ENCODE results near the gene ARG2. TPM values are rescaled to one million over a fixed set of nuclear protein-coding genes. Genes with fewer than 3 reads are reported as not detected.

Gene ARG2
- total and polyA plus RNA-seq, 4 donors: 0.08 to 3.1 (median 0.59) TPM

- TF ChIP-seq, protein P1, sequence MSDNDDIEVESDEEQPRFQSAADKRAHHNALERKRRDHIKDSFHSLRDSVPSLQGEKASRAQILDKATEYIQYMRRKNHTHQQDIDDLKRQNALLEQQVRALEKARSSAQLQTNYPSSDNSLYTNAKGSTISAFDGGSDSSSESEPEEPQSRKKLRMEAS (IDR thresholded peaks at IDR 0.05): no peak
- TF ChIP-seq NR2F2 (IDR thresholded peaks at IDR 0.05) (no peak), HNF4A (conservative IDR thresholded peaks at IDR 0.05) (no peak), HNF4G (IDR thresholded peaks at IDR 0.05) (no peak), JUND (IDR thresholded peaks at IDR 0.05) (no peak), REST (IDR thresholded peaks at IDR 0.05) (no peak), FOXA2 (IDR thresholded peaks at IDR 0.05) (no peak), EGR1 (IDR thresholded peaks at IDR 0.05; ENCODE audit: low read depth in 2 of 2) (no peak), FOXA1 (IDR thresholded peaks at IDR 0.05) (no peak), RAD21 (IDR thresholded peaks at IDR 0.05) (no peak)
- TF ChIP-seq, protein P2, sequence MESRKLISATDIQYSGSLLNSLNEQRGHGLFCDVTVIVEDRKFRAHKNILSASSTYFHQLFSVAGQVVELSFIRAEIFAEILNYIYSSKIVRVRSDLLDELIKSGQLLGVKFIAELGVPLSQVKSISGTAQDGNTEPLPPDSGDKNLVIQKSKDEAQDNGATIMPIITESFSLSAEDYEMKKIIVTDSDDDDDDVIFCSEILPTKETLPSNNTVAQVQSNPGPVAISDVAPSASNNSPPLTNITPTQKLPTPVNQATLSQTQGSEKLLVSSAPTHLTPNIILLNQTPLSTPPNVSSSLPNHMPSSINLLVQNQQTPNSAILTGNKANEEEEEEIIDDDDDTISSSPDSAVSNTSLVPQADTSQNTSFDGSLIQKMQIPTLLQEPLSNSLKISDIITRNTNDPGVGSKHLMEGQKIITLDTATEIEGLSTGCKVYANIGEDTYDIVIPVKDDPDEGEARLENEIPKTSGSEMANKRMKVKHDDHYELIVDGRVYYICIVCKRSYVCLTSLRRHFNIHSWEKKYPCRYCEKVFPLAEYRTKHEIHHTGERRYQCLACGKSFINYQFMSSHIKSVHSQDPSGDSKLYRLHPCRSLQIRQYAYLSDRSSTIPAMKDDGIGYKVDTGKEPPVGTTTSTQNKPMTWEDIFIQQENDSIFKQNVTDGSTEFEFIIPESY (IDR thresholded peaks at IDR 0.05): no peak
- TF ChIP-seq, protein P3, sequence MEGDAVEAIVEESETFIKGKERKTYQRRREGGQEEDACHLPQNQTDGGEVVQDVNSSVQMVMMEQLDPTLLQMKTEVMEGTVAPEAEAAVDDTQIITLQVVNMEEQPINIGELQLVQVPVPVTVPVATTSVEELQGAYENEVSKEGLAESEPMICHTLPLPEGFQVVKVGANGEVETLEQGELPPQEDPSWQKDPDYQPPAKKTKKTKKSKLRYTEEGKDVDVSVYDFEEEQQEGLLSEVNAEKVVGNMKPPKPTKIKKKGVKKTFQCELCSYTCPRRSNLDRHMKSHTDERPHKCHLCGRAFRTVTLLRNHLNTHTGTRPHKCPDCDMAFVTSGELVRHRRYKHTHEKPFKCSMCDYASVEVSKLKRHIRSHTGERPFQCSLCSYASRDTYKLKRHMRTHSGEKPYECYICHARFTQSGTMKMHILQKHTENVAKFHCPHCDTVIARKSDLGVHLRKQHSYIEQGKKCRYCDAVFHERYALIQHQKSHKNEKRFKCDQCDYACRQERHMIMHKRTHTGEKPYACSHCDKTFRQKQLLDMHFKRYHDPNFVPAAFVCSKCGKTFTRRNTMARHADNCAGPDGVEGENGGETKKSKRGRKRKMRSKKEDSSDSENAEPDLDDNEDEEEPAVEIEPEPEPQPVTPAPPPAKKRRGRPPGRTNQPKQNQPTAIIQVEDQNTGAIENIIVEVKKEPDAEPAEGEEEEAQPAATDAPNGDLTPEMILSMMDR (IDR thresholded peaks at IDR 0.05; ENCODE audit: low read depth, low read length, missing input control): no peak
- Histone ChIP-seq H3K9ac (ENCODE audit: low read depth in 1 of 2, low read length in 2 of 2) (peak overlapping the region in 1 of 2 donors; percentile 39), H3K4me1 (ENCODE audit: control insufficient read depth in 4 of 4, insufficient read depth in 4 of 4, low read length in 3 of 4) (peaks cover 0 to 34% (median 4%) of the 10 kb centered on the region in 4 donors), H3K9me3 (ENCODE audit: control insufficient read depth in 4 of 4, low read length in 3 of 4) (no peaks in the 10 kb centered on the region), H3K36me3 (ENCODE audit: control insufficient read depth in 4 of 4, insufficient read depth in 3 of 4, low read depth in 1 of 4, low read length in 3 of 4) (no peaks in the 10 kb centered on the region), H3K27me3 (ENCODE audit: control insufficient read depth in 4 of 4, insufficient read depth in 4 of 4, low read length in 3 of 4) (no peaks in the 10 kb centered on the region), H3K4me3 (ENCODE audit: low read depth in 1 of 3, low read length in 3 of 3) (no peak overlapping the region), H3K27ac (ENCODE audit: low read depth in 1 of 2, low read length in 2 of 2) (no peak overlapping the region)
- 13% methylated on average over 1 of the region's 1 CpG for WGBS
- no peak for DNase-seq (ENCODE audit: low spot score)
These were observed 78.5 kb downstream of the ARG2 start for GRCh38 chr14:67698179-67698578.

Small RNA genes within 50 kb of the gene (small RNA-seq; reads per million reads assigned to genes)
- not detected for gene AL132640.3
- gene RF00019: not detected
- not detected for gene RNA5SP386

Other genes with a start within 250 kb of the ARG2 start
- gene PLEK2, start 207.8 kb upstream of the ARG2 start, total RNA-seq: 10 to 100 TPM in 1 of 2 donors, 1 to 10 TPM in 1; 6.1 to 17.4 TPM
- 10 to 100 TPM; 11.0 to 11.3 TPM for gene PLEK2, start 207.8 kb upstream of the ARG2 start, polyA plus RNA-seq
- gene TMEM229B, start 131.2 kb upstream of the ARG2 start, total RNA-seq: 1 to 10 TPM; 1.7 to 2.0 TPM
- gene TMEM229B, start 131.2 kb upstream of the ARG2 start, polyA plus RNA-seq: 1 to 10 TPM in 1 of 2 donors, under 1 TPM in 1; 0.40 to 1.5 TPM
- 1 to 10 TPM; 1.3 to 2.4 TPM for gene PLEKHH1, start 86.6 kb upstream of the ARG2 start, total RNA-seq
- gene PLEKHH1, start 86.6 kb upstream of the ARG2 start, polyA plus RNA-seq: under 1 TPM; 0.46 to 0.53 TPM
- 10 to 100 TPM; 22.9 to 36.1 TPM for gene PIGH, start 19.7 kb upstream of the ARG2 start, total RNA-seq
- gene PIGH, start 19.7 kb upstream of the ARG2 start, polyA plus RNA-seq: 10 to 100 TPM; 14.2 to 20.5 TPM
- 10 to 100 TPM; 26.5 to 28.0 TPM for gene VTI1B, start 54.7 kb downstream of the ARG2 start, total RNA-seq
- gene VTI1B, start 54.7 kb downstream of the ARG2 start, polyA plus RNA-seq: 10 to 100 TPM; 29.8 to 76.3 TPM
- gene RDH11, start 75.8 kb downstream of the ARG2 start, total RNA-seq: 100 to 1,000 TPM; 173 to 174 TPM
- gene RDH11, start 75.8 kb downstream of the ARG2 start, polyA plus RNA-seq: 100 to 1,000 TPM in 1 of 2 donors, 10 to 100 TPM in 1; 99.7 to 102 TPM
- 1 to 10 TPM in 1 of 2 donors, under 1 TPM in 1; 0.09 to 1.1 TPM for gene RDH12, start 82.0 kb downstream of the ARG2 start, total RNA-seq
- gene RDH12, start 82.0 kb downstream of the ARG2 start, polyA plus RNA-seq: 1 to 10 TPM in 1 of 2 donors, under 1 TPM in 1; 0.74 to 3.4 TPM
- gene ZFYVE26, start 196.7 kb downstream of the ARG2 start, total RNA-seq: 10 to 100 TPM; 12.4 to 17.2 TPM
- 1 to 10 TPM; 2.4 to 3.0 TPM for gene ZFYVE26, start 196.7 kb downstream of the ARG2 start, polyA plus RNA-seq
- 10 to 100 TPM in 1 of 2 donors, 1 to 10 TPM in 1; 3.3 to 12.9 TPM for gene RAD51B, start 199.9 kb downstream of the ARG2 start, total RNA-seq
- gene RAD51B, start 199.9 kb downstream of the ARG2 start, polyA plus RNA-seq: 1 to 10 TPM in 1 of 2 donors, under 1 TPM in 1; 0.81 to 1.6 TPM

Data from liver (tissue), 10 donors.